HepG2 (cell line): ENCODE results near the gene IRF7. TPM values are rescaled to one million over a fixed set of nuclear protein-coding genes. Genes with fewer than 3 reads are reported as not detected.

ENCODE experiments used
- ATAC-seq: fragments of 200-7000 bp; cut with Tn5 transposase; 3 replicates; pipeline ENCODE4 v1.9.1; 2020; ENCODE audit warnings: mild to moderate bottlenecking, moderate library complexity
- BruUV-seq: library from RNA; stranded (reverse); fragments of 400-500 nt; replicated peaks from 2 replicates; lab custom pipeline; 2021; lab: Mats Ljungman, UMichigan
- CTCF ChIA-PET: fragments of 300-600 bp; formaldehyde crosslinking; extraction: SDS; loops from one replicate; lab custom pipeline; 2021; ENCODE audit warnings: low total read pairs, inconsistent platforms, low intra/inter-chr PET ratio; lab: Yijun Ruan, JAX
- POLR2A ChIA-PET: fragments of 350-600 bp; sonication (Branson Sonifier 250); formaldehyde crosslinking; loops from one replicate; lab custom pipeline; 2020; ENCODE audit warnings: antibody characterized with exemption, inconsistent platforms; lab: Yijun Ruan, JAX
- DNase-seq: peaks from one replicate; pipeline ENCODE4 v3.0.0-alpha.2; 2015; ENCODE audit warnings: low spot score
- FAIRE-seq: peaks from 3 replicates; lab custom pipeline; 2011; peaks lifted over from hg19 to GRCh38; lab: Jason Lieb, UNC
- H2AFZ ChIP-seq: one replicate; pipeline ENCODE4 v1.6.1; 2011; ENCODE audit warnings: low read length, inconsistent platforms
- H3K27ac ChIP-seq: fragments of 300-600 bp; 3 replicates; pipeline ENCODE4 v1.8.0; 2011; ENCODE audit warnings: mixed run types, mild to moderate bottlenecking, mixed read lengths, low read length, inconsistent platforms; ENCODE audit not compliant: insufficient read depth; ENCODE audit errors: extremely low read length
- H3K27me3 ChIP-seq, 2 experiments: fragments of 200-600 bp in 1 of 2; 2 replicates in 1 of 2; 3 replicates in 1 of 2; pipeline versions ENCODE4 v1.6.0 to v1.8.0; 2011; ENCODE audit warnings: low read length in 2 of 2, mild to moderate bottlenecking in 2 of 2, moderate library complexity in 2 of 2, inconsistent platforms in 1 of 2; ENCODE audit not compliant: insufficient read depth in 2 of 2, control insufficient read depth in 1 of 2
- H3K36me3 ChIP-seq, 2 experiments: fragments of 200-600 bp in 1 of 2; replicated peaks in 1 of 2; 2 replicates in 1 of 2; 3 replicates in 1 of 2; pipeline versions ENCODE4 v1.5.1 to v1.8.0; 2011; ENCODE audit warnings: low read length in 2 of 2, inconsistent platforms in 1 of 2; ENCODE audit not compliant: insufficient read depth in 2 of 2, control insufficient read depth in 1 of 2
- H3K4me1 ChIP-seq: 2 replicates; pipeline ENCODE4 v1.5.1; 2012; ENCODE audit warnings: low read length, inconsistent platforms; ENCODE audit not compliant: insufficient read depth
- H3K4me2 ChIP-seq: 2 replicates; pipeline ENCODE4 v1.6.0; 2011; ENCODE audit warnings: low read depth, low read length, inconsistent platforms
- H3K4me3 ChIP-seq, 3 experiments: fragments of 200-600 bp in 1 of 3; sonication (generic), shearing (Covaris generic) in 1 of 3; replicated peaks in 1 of 3; 2 replicates each; pipeline ENCODE4 v1.5.1; 2011 to 2016; ENCODE audit warnings: low read length in 3 of 3, inconsistent platforms in 2 of 3, low read depth in 2 of 3, mild to moderate bottlenecking in 2 of 3, control low read depth in 1 of 3, mixed read lengths in 1 of 3; ENCODE audit not compliant: insufficient read depth in 1 of 3
- H3K79me2 ChIP-seq: one replicate; pipeline ENCODE4 v1.6.1; 2011; ENCODE audit warnings: low read length, inconsistent platforms; ENCODE audit not compliant: insufficient read depth
- H3K9ac ChIP-seq: 2 replicates; pipeline ENCODE4 v1.6.0; 2011; ENCODE audit warnings: mild to moderate bottlenecking, low read depth, low read length, inconsistent platforms; ENCODE audit not compliant: insufficient read depth
- H3K9me3 ChIP-seq: 2 replicates; pipeline ENCODE4 v1.5.1; 2012; ENCODE audit warnings: mild to moderate bottlenecking, low read length
- H4K20me1 ChIP-seq: 2 replicates; pipeline ENCODE4 v1.6.0; 2011; ENCODE audit warnings: inconsistent platforms, mild to moderate bottlenecking, low read length, moderate library complexity; ENCODE audit not compliant: insufficient read depth
- AGO2 ChIP-seq: fragments of 200-400 bp; formaldehyde crosslinking; optimal IDR thresholded peaks from 2 replicates; pipeline ENCODE3; 2017; ENCODE audit warnings: mild to moderate bottlenecking, low read depth, low read length, moderate library complexity
- NFKBIZ ChIP-seq: IDR thresholded peaks from 2 replicates; pipeline ENCODE4 v1.6.1; 2018; ENCODE audit warnings: missing genetic modification reagents, missing compliant biosample characterization
- RFX1 ChIP-seq: fragments of 450-650 bp; IDR thresholded peaks from 2 replicates; pipeline ENCODE4 v1.6.1; 2017
- ZBTB33 ChIP-seq: sonication (generic); formaldehyde crosslinking; IDR thresholded peaks from 2 replicates; pipeline ENCODE4 v1.4.0; 2020; ENCODE audit warnings: missing genetic modification reagents
- ZNF282 ChIP-seq: fragments of 450-650 bp; IDR thresholded peaks from 2 replicates; pipeline ENCODE4 v1.6.1; 2018; ENCODE audit not compliant: partially characterized antibody
- ZNF296 ChIP-seq: sonication (generic); formaldehyde crosslinking; conservative IDR thresholded peaks from 2 replicates; pipeline ENCODE4 v1.5.0; 2020; ENCODE audit warnings: mild to moderate bottlenecking, missing genetic modification reagents
- ZNF501 ChIP-seq: sonication (generic); formaldehyde crosslinking; IDR thresholded peaks from 2 replicates; pipeline ENCODE4 v1.5.1; 2020; ENCODE audit warnings: mild to moderate bottlenecking, moderate library complexity, missing genetic modification reagents
- WGBS: methylation state at CpG from one replicate; pipeline ENCODE4 v1.1.6; 2017; ENCODE audit warnings: low lambda C conversion rate; 5-methylcytosine and 5-hydroxymethylcytosine counted together
- in situ Hi-C: cut with HindIII; loops from 2 replicates; pipeline ENCODE4 v1.10.0; 2017; ENCODE audit warnings: low pct_unique_long_range_greater_than_20kb; ENCODE audit not compliant: extremely low pct_ligation_motif_present
- intact Hi-C: fragments of 100-400 bp; cut with micrococcal nuclease; formaldehyde crosslinking; loops from one replicate; pipeline ENCODE4 v1.10.0; 2022; ENCODE audit not compliant: unreplicated experiment
- polyA plus RNA-seq, 8 experiments: library from polyadenylated mRNA; depleted of rRNA in 3 of 8; stranded (reverse) in 7 of 8; unstranded in 1 of 8; fragments of >200 nt; fragmentation: Illumina TruSeq in 4 of 8; extraction: Trizol in 4 of 8; gene quantifications; 2 replicates each; pipeline versions ENCODE4 v1.2.1 to v1.2.3, GENCODE V29; 2011 to 2016; ENCODE audit warnings: low read depth in 4 of 8, missing spikeins in 1 of 8, mixed read lengths in 1 of 8; ENCODE audit not compliant: insufficient read depth in 1 of 8
- total RNA-seq, 5 experiments: library from RNA; depleted of rRNA; stranded (reverse); fragments of >200 nt; fragmentation: Illumina TruSeq; extraction: Trizol; gene quantifications; 2 replicates each; pipeline ENCODE4 v1.2.3, GENCODE V29; 2016; ENCODE audit warnings: low read depth in 1 of 5
- TF ChIP-seq, protein P1 (sequence below): IDR thresholded peaks from 2 replicates; pipeline ENCODE4 v1.6.1; 2012; ENCODE audit warnings: low read depth, low read length, improper control_type of control experiment

The IRF7 gene
- total and polyA plus RNA-seq, 2 of the 13 experiments (the other 11 are each of a cell fraction or from before 2014, with no cell fraction given) = not detected

GRCh38 chr11:584287-584686 lies 31.5 kb downstream of the IRF7 start:
- H3K27me3 ChIP-seq = no peaks in the 10 kb centered on the region
- no peak overlapping the region for H3K4me2 ChIP-seq
- H2AFZ ChIP-seq = no peak overlapping the region
- no peak for FAIRE-seq
- no peaks in the 10 kb centered on the region for H3K9me3 ChIP-seq
- WGBS = 97% methylated on average over 10 of the region's 10 CpGs
- TF ChIP-seq AGO2 = peak; percentile 63
- TF ChIP-seq NFKBIZ (CRISPR knock-in tag) = no peak
- TF ChIP-seq ZNF282 = no peak
- TF ChIP-seq ZNF296 (CRISPR knock-in tag) = no peak
- no peak for TF ChIP-seq ZNF501 (CRISPR knock-in tag)
- TF ChIP-seq ZBTB33 (CRISPR knock-in tag) = 0 out of 2 replicates have a peak, but pooled peaks have one; percentile 26
- no peak for TF ChIP-seq RFX1
- TF ChIP-seq, protein P1, sequence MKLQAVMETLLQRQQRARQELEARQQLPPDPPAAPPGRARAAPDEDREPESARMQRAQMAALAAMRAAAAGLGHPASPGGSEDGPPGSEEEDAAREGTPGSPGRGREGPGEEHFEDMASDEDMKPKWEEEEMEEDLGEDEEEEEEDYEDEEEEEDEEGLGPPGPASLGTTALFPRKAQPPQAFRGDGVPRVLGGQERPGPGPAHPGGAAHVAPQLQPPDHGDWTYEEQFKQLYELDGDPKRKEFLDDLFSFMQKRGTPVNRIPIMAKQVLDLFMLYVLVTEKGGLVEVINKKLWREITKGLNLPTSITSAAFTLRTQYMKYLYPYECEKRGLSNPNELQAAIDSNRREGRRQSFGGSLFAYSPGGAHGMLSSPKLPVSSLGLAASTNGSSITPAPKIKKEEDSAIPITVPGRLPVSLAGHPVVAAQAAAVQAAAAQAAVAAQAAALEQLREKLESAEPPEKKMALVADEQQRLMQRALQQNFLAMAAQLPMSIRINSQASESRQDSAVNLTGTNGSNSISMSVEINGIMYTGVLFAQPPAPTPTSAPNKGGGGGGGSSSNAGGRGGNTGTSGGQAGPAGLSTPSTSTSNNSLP = no peak
- in situ Hi-C loops (no loop called here), intact Hi-C loops (no loop called here)
- no TSS peak for BruUV-seq
- ChIA-PET POLR2A (no interaction called here), CTCF (no interaction called here)
- H4K20me1 ChIP-seq = peaks cover 39% of the 10 kb centered on the region
- no peak overlapping the region for H3K9ac ChIP-seq
- no peak for DNase-seq
- no peak overlapping the region for H3K27ac ChIP-seq
- ATAC-seq = no peak
- peaks cover 54% of the 10 kb centered on the region for H3K79me2 ChIP-seq
- H3K36me3 ChIP-seq = peaks cover 18 to 44% of the 10 kb centered on the region in 2 experiments
- H3K4me3 ChIP-seq = no peak overlapping the region
- peaks cover 68% of the 10 kb centered on the region for H3K4me1 ChIP-seq
